Measurements from ENCODE around the gene NKIRAS1. TPM values are rescaled to one million over a fixed set of nuclear protein-coding genes. Genes with fewer than 3 reads are reported as not detected.
A peak's percentile ranks its signal among the peaks of the same experiment; 100 is the strongest.

Gene NKIRAS1
- total RNA-seq, 2 donors from 2014 or later = 6.3 to 6.9 TPM

GRCh38 chr3:23959135-23959900 is 42.5 kb upstream of the NKIRAS1 start:
- Mint-ChIP-seq H3K27ac (no peak overlapping the region), H3K9me3 (no peaks in the 10 kb centered on the region), H3K4me3 (no peak overlapping the region), H3K27me3 (ENCODE audit: insufficient read depth) (no peaks in the 10 kb centered on the region), H3K4me1 (peaks cover 24% of the 10 kb centered on the region), H3K36me3 (ENCODE audit: low read depth) (peaks cover 64% of the 10 kb centered on the region)
- H3K27me3 ChIP-seq (ENCODE audit: control insufficient read depth, insufficient read depth, low read length, poor library complexity, severe bottlenecking) = no peaks in the 10 kb centered on the region
- no peak for DNase-seq
- H3K4me1 ChIP-seq (ENCODE audit: control insufficient read depth, insufficient read depth, low read length) = peaks cover 6% of the 10 kb centered on the region
- H3K9me3 ChIP-seq (ENCODE audit: control insufficient read depth, low read length) = no peaks in the 10 kb centered on the region
- no peak overlapping the region for H3K9ac ChIP-seq (ENCODE audit: extremely low read depth, low read length, poor library complexity, severe bottlenecking)
- 88 to 95% methylated on average over 4 to 6 of the region's 7 CpGs for WGBS, 2 experiments (ENCODE audit: insufficient coverage in 1 of 2, insufficient read length in 1 of 2)
- no peak for TF ChIP-seq CTCF (conservative IDR thresholded peaks at IDR 0.05)
- H3K4me3 ChIP-seq (ENCODE audit: low read length) = no peak overlapping the region
- H3K36me3 ChIP-seq (ENCODE audit: control insufficient read depth, insufficient read depth, low read length) = peaks cover 25% of the 10 kb centered on the region
- no peak overlapping the region for H3K27ac ChIP-seq (ENCODE audit: low read depth, low read length)

- no peak for DNase-seq
- Mint-ChIP-seq H3K9me3 (no peaks in the 10 kb centered on the region), H3K4me1 (peaks cover 37% of the 10 kb centered on the region), H3K36me3 (ENCODE audit: low read depth) (peaks cover 43% of the 10 kb centered on the region), H3K4me3 (no peak overlapping the region), H3K27me3 (ENCODE audit: insufficient read depth) (no peaks in the 10 kb centered on the region), H3K27ac (no peak overlapping the region)
- no peaks in the 10 kb centered on the region for H3K9me3 ChIP-seq (ENCODE audit: control insufficient read depth, low read length)
- peaks cover 6% of the 10 kb centered on the region for H3K4me1 ChIP-seq (ENCODE audit: control insufficient read depth, insufficient read depth, low read length)
- H3K4me3 ChIP-seq (ENCODE audit: low read length) = no peak overlapping the region
- TF ChIP-seq CTCF (conservative IDR thresholded peaks at IDR 0.05) = no peak
- no peak overlapping the region for H3K27ac ChIP-seq (ENCODE audit: low read depth, low read length)
- no peaks in the 10 kb centered on the region for H3K27me3 ChIP-seq (ENCODE audit: control insufficient read depth, insufficient read depth, low read length, poor library complexity, severe bottlenecking)
- H3K36me3 ChIP-seq (ENCODE audit: control insufficient read depth, insufficient read depth, low read length) = peaks cover 3% of the 10 kb centered on the region
- H3K9ac ChIP-seq (ENCODE audit: extremely low read depth, low read length, poor library complexity, severe bottlenecking) = no peak overlapping the region
- WGBS, 2 experiments (ENCODE audit: insufficient coverage in 1 of 2, insufficient read length in 1 of 2) = 92 to 100% methylated on average over 3 of the region's 3 CpGs
Measured at GRCh38 chr3:23956701-23957100, 39.9 kb upstream of the NKIRAS1 start.

GRCh38 chr3:23954144-23954543 is 37.4 kb upstream of the NKIRAS1 start:
- Mint-ChIP-seq H3K36me3 (ENCODE audit: low read depth) (peaks cover 25% of the 10 kb centered on the region), H3K4me1 (peaks cover 39% of the 10 kb centered on the region), H3K4me3 (no peak overlapping the region), H3K27ac (peak overlapping the region; percentile 37), H3K27me3 (ENCODE audit: insufficient read depth) (no peaks in the 10 kb centered on the region), H3K9me3 (no peaks in the 10 kb centered on the region)
- Histone ChIP-seq H3K9me3 (ENCODE audit: control insufficient read depth, low read length) (no peaks in the 10 kb centered on the region), H3K27ac (ENCODE audit: low read depth, low read length) (no peak overlapping the region), H3K4me1 (ENCODE audit: control insufficient read depth, insufficient read depth, low read length) (peaks cover 8% of the 10 kb centered on the region), H3K36me3 (ENCODE audit: control insufficient read depth, insufficient read depth, low read length) (no peaks in the 10 kb centered on the region), H3K4me3 (ENCODE audit: low read length) (peak overlapping the region; percentile 4), H3K27me3 (ENCODE audit: control insufficient read depth, insufficient read depth, low read length, poor library complexity, severe bottlenecking) (no peaks in the 10 kb centered on the region), H3K9ac (ENCODE audit: extremely low read depth, low read length, poor library complexity, severe bottlenecking) (peak overlapping the region; percentile 39)
- 89% methylated on average over 1 to 5 of the region's 5 CpGs for WGBS, 2 experiments (ENCODE audit: insufficient coverage in 1 of 2, insufficient read length in 1 of 2)
- TF ChIP-seq CTCF (conservative IDR thresholded peaks at IDR 0.05) = no peak
- DNase-seq = no peak

Measured in endodermal cell (in vitro differentiated cells).